ENCODE data around the gene GRIP2. TPM values are rescaled to one million over a fixed set of nuclear protein-coding genes. Genes with fewer than 3 reads are reported as not detected.

GRIP2 gene
- total RNA-seq, 1 experiment from 2014 or later, result 0.43 TPM

DNA sequence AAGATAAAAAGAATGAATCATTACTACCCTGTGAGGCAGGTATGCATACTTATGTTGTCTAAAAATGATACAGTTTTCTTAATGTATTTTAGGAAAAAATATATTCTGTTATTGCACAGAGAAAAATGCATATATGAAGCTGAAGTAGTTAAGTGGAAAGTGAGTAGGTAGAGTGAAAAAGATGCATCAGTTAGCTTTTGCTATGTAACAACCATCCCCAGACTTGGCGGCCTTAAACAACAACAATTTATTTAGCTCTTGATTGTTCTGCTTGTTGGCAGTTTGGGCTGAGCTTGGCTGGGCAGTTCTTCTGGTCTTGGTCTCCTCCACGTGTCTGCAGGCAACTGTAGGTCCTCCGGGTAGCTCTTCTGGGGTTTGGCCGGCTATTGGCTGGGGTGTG is 92.1 kb downstream of the GRIP2 start:
- H3K27me3 ChIP-seq (replicated peaks; ENCODE audit: insufficient read depth, low read depth, low read length, poor library complexity), result no peaks in the 10 kb centered on the region
- no peak for TF ChIP-seq EZH2 (IDR thresholded peaks at IDR 0.05; ENCODE audit: borderline replicate concordance, low read depth, low read length, poor library complexity, severe bottlenecking)
- TF ChIP-seq, protein P1, sequence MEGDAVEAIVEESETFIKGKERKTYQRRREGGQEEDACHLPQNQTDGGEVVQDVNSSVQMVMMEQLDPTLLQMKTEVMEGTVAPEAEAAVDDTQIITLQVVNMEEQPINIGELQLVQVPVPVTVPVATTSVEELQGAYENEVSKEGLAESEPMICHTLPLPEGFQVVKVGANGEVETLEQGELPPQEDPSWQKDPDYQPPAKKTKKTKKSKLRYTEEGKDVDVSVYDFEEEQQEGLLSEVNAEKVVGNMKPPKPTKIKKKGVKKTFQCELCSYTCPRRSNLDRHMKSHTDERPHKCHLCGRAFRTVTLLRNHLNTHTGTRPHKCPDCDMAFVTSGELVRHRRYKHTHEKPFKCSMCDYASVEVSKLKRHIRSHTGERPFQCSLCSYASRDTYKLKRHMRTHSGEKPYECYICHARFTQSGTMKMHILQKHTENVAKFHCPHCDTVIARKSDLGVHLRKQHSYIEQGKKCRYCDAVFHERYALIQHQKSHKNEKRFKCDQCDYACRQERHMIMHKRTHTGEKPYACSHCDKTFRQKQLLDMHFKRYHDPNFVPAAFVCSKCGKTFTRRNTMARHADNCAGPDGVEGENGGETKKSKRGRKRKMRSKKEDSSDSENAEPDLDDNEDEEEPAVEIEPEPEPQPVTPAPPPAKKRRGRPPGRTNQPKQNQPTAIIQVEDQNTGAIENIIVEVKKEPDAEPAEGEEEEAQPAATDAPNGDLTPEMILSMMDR (conservative IDR thresholded peaks at IDR 0.05; ENCODE audit: low read depth, low read length), result no peak
- H3K9me3 ChIP-seq (ENCODE audit: low read depth, low read length, poor library complexity, severe bottlenecking), result no peaks in the 10 kb centered on the region
- no TSS peak for BruUV-seq (replicated peaks)
- H3K36me3 ChIP-seq (ENCODE audit: insufficient read depth, low read length, poor library complexity, severe bottlenecking), result peaks cover 38% of the 10 kb centered on the region
- intact Hi-C loops (cut with micrococcal nuclease; ENCODE audit: unreplicated experiment), result no loop called here
- H3K4me1 ChIP-seq (ENCODE audit: insufficient read depth, low read length, poor library complexity, severe bottlenecking), result peaks cover 13% of the 10 kb centered on the region
- H3K4me3 ChIP-seq (ENCODE audit: low read depth, low read length, poor library complexity, severe bottlenecking), result no peak overlapping the region
- no peak for DNase-seq (ENCODE audit: low spot score)
- CTCF ChIA-PET, result interaction anchor here (0.6 kb wide), 1 partner anchor 20 kb away, joined by 5 read pairs; no protein-coding TSS in a partner anchor
- H3K27ac ChIP-seq (ENCODE audit: low read depth, low read length, poor library complexity, severe bottlenecking), result no peak overlapping the region
- POLR2A ChIA-PET (ENCODE audit: low non-redundant PET), result no interaction called here

DNA sequence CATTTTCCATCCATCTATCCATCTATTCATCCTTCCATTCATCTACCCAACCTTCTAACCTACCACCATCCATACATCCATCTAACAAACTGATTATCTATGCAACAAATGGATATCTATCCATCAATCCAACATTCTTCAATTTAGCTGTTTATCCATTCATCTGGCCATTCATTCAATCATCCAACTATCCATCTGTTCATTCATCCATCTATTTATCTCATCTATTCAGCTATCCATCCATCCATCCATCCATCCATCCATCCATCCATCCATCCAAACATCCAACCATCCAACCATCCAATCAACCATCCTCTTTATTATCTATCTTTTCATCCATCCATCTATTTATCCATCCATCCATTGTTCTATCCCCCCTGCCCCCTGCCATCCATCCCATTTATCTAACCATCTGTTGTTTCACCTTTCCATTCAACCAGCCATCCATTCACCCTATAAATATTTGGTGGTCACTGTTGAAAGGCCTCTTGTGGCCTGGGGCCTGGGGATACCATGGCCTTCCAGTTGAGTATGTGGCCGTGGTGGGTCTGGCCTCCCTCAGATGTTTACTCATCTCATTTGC is 93.1 kb downstream of the GRIP2 start:
- no peaks in the 10 kb centered on the region for H3K9me3 ChIP-seq (ENCODE audit: low read depth, low read length, poor library complexity, severe bottlenecking)
- BruUV-seq (replicated peaks), result no TSS peak
- H3K27me3 ChIP-seq (replicated peaks; ENCODE audit: insufficient read depth, low read depth, low read length, poor library complexity), result no peaks in the 10 kb centered on the region
- no peak for TF ChIP-seq EZH2 (IDR thresholded peaks at IDR 0.05; ENCODE audit: borderline replicate concordance, low read depth, low read length, poor library complexity, severe bottlenecking)
- TF ChIP-seq, protein P1 (conservative IDR thresholded peaks at IDR 0.05; ENCODE audit: low read depth, low read length), result no peak
- ChIA-PET CTCF (no interaction called here), POLR2A (ENCODE audit: low non-redundant PET) (no interaction called here)
- no peak for DNase-seq (ENCODE audit: low spot score)
- H3K27ac ChIP-seq (ENCODE audit: low read depth, low read length, poor library complexity, severe bottlenecking), result no peak overlapping the region
- intact Hi-C loops (cut with micrococcal nuclease; ENCODE audit: unreplicated experiment), result no loop called here
- peaks cover 38% of the 10 kb centered on the region for H3K36me3 ChIP-seq (ENCODE audit: insufficient read depth, low read length, poor library complexity, severe bottlenecking)
- H3K4me3 ChIP-seq (ENCODE audit: low read depth, low read length, poor library complexity, severe bottlenecking), result no peak overlapping the region
- peaks cover 3% of the 10 kb centered on the region for H3K4me1 ChIP-seq (ENCODE audit: insufficient read depth, low read length, poor library complexity, severe bottlenecking)

DNA sequence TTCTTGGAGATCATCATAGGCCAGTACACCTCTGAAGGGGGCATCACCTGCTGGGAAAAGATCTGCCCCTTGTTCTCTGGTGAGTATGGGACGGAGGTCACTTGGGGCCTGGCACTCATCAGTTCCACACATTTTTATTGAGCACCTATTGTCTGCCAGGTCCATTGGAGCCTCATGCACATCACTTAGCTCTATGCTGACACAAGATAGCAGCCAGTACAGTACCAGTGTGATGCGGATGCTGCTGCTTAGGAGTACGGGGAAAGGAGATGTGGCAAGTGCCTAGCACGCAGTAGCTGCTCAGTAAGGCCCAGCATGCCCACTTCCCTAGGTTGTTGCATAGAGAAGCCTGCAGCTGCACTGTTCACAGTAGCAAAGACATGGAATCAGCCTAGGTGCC is 94.4 kb downstream of the GRIP2 start:
- peaks cover 36% of the 10 kb centered on the region for H3K36me3 ChIP-seq (ENCODE audit: insufficient read depth, low read length, poor library complexity, severe bottlenecking)
- POLR2A ChIA-PET (ENCODE audit: low non-redundant PET), result no interaction called here
- BruUV-seq (replicated peaks), result no TSS peak
- H3K9me3 ChIP-seq (ENCODE audit: low read depth, low read length, poor library complexity, severe bottlenecking), result no peaks in the 10 kb centered on the region
- CTCF ChIA-PET, result no interaction called here
- no peaks in the 10 kb centered on the region for H3K27me3 ChIP-seq (replicated peaks; ENCODE audit: insufficient read depth, low read depth, low read length, poor library complexity)
- H3K27ac ChIP-seq (ENCODE audit: low read depth, low read length, poor library complexity, severe bottlenecking), result no peak overlapping the region
- DNase-seq (ENCODE audit: low spot score), result no peak
- no peak overlapping the region for H3K4me3 ChIP-seq (ENCODE audit: low read depth, low read length, poor library complexity, severe bottlenecking)
- H3K4me1 ChIP-seq (ENCODE audit: insufficient read depth, low read length, poor library complexity, severe bottlenecking), result peaks cover 3% of the 10 kb centered on the region
- intact Hi-C loops (cut with micrococcal nuclease; ENCODE audit: unreplicated experiment), result no loop called here
- TF ChIP-seq EZH2 (IDR thresholded peaks at IDR 0.05; ENCODE audit: borderline replicate concordance, low read depth, low read length, poor library complexity, severe bottlenecking), result no peak
- TF ChIP-seq, protein P1 (conservative IDR thresholded peaks at IDR 0.05; ENCODE audit: low read depth, low read length), result no peak
